ENCODE measurements around the gene ARVCF.
A peak's percentile ranks its signal among the peaks of the same experiment; 100 is the strongest.

The ARVCF gene

DNA sequence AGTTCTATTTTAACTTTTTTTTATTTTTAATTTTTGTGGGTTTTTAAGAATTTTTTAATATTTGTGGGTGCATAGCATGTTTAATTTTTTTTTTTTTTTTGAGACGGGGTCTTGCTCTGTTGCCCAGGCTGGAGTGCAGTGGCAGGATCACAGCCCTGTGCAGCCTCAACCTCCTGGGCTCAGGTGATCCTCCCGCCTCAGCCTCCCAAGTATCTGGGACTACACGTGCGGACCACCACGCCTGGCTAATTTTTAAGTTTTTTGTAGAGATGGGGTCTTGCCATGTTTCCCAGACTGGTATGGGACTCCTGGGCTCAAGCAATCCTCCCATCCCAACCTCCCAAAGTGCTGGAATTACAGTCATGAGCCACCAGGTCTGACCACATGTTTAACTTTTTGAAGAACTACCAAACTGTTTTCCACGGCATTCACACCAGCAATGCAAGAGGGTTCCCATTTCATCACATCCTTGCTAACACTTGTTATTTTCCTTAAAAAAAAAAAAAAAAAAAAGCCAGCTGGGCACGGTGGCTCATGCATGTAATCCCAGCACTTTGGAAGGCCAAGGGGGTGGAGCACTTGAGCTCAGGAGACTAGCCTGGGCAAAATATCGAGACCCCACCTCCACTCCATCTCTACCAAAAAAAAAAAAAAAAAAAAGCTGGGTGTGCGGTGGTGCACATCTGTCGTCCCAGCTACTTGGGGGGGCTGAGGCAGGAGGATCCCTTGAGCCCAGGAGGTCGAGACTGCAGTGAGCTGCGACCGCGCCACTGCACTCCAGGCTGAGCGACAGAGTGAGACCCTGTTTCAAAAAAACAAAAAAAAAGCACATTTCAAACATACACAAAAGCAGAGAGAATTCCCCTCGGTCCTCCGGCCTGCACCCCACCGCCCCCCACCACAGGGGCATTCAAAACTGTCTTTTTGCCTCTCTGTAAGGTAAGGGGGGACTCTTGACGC, 58.3 kb downstream of the ARVCF start:
- no peak overlapping the region for H3K4me3 ChIP-seq (replicated peaks in 1 of 2; ENCODE audit: low read depth in 2 of 2, low read length in 2 of 2)
- TF ChIP-seq, protein P1, sequence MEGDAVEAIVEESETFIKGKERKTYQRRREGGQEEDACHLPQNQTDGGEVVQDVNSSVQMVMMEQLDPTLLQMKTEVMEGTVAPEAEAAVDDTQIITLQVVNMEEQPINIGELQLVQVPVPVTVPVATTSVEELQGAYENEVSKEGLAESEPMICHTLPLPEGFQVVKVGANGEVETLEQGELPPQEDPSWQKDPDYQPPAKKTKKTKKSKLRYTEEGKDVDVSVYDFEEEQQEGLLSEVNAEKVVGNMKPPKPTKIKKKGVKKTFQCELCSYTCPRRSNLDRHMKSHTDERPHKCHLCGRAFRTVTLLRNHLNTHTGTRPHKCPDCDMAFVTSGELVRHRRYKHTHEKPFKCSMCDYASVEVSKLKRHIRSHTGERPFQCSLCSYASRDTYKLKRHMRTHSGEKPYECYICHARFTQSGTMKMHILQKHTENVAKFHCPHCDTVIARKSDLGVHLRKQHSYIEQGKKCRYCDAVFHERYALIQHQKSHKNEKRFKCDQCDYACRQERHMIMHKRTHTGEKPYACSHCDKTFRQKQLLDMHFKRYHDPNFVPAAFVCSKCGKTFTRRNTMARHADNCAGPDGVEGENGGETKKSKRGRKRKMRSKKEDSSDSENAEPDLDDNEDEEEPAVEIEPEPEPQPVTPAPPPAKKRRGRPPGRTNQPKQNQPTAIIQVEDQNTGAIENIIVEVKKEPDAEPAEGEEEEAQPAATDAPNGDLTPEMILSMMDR (IDR thresholded peaks at IDR 0.05; ENCODE audit: low read depth, low read length): no peak
- peak; percentile 38 to 44 for DNase-seq (ENCODE audit: low read depth in 2 of 2)

DNA sequence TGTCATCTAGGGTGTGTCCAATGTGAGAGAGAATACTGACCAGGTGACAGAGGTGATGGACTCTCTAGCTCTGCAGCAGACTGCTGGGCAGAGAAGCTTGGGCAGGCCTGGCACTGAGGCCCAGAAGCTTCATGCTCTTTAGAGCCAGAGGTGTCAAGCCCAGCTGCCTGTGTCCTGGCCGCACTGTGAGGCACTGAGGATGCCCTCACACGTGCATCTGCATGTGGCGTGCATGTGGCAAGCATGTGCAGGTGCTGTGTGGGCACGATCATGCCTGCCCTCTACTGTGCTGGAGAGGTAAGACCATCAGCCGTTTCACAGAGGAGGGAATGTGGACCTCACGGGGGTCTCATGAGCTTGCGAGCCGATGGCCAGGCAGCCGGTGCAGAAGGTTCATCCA, 59.2 kb downstream of the ARVCF start:
- TF ChIP-seq, protein P1 (IDR thresholded peaks at IDR 0.05; ENCODE audit: low read depth, low read length): no peak
- H3K4me3 ChIP-seq (replicated peaks in 1 of 2; ENCODE audit: low read depth in 2 of 2, low read length in 2 of 2): no peak overlapping the region
- DNase-seq (ENCODE audit: low read depth in 2 of 2): no peak

DNA sequence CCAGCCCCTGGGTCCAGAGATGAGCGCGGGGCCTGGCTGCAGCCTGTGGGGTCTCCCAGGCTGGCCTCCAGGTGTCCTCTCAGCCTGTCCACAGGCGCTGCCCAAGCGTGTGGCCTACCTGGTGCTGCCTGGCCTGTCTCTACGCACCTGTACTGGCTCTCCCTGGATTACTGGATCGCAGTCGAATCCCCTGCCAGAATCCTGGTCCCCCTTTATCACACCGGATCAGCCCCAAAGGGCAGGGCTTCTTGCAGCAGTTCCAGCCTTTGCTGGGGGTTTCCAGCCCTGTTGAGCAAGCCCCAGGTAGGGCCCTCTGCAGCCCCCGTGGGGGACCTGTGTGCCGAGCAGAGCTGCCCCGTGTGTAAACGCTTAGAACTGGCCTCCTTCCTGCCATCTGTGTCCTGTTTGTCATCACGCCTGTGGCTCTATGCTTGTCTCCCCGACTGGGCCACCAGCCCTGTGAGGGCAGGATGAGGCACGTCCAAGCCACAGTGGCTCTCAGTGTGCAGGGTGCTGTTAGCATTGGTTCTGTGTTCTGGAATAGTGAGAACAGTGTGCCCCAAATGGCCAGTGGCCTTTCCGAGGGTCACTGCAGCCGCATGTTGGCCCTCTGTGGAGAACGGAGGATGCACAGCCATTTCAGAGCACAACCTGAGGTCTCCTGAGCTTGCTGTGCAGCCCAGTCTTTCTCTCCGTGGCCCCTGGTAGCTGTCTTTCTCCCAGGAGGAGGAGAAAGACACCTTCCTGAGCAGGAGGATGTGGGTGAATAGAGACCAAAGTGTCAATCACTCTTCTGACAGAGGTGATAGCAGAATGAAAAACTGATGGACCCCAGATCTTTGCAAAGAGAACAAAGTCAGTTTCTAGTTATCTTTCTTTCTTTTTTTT, 61.1 kb downstream of the ARVCF start:
- TF ChIP-seq, protein P1 (IDR thresholded peaks at IDR 0.05; ENCODE audit: low read depth, low read length): no peak
- DNase-seq (ENCODE audit: low read depth in 2 of 2): no peak
- no peak overlapping the region for H3K4me3 ChIP-seq (replicated peaks in 1 of 2; ENCODE audit: low read depth in 2 of 2, low read length in 2 of 2)

DNA sequence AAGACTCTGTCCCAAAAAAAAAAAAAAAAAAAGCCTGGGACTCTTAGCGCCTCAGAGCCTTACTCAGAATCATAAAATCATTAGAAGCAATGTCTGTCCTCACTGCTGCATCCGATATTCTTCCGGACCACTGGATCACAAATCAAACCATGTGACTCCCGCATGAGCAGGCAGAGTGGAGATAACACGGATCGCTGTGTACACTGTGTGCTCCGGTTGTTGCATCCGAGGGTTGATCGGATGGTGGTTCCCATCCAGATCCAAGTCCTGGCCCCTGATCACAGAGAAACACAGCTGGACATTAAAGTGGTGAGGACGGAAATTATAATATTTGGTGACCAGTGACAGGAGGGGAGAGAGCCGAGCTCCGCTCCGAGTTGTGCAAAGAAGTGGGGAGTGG, 65.3 kb downstream of the ARVCF start:
- TF ChIP-seq, protein P1 (IDR thresholded peaks at IDR 0.05; ENCODE audit: low read depth, low read length): no peak
- no peak overlapping the region for H3K4me3 ChIP-seq (replicated peaks in 1 of 2; ENCODE audit: low read depth in 2 of 2, low read length in 2 of 2)
- DNase-seq (ENCODE audit: low read depth in 2 of 2): no peak

DNA sequence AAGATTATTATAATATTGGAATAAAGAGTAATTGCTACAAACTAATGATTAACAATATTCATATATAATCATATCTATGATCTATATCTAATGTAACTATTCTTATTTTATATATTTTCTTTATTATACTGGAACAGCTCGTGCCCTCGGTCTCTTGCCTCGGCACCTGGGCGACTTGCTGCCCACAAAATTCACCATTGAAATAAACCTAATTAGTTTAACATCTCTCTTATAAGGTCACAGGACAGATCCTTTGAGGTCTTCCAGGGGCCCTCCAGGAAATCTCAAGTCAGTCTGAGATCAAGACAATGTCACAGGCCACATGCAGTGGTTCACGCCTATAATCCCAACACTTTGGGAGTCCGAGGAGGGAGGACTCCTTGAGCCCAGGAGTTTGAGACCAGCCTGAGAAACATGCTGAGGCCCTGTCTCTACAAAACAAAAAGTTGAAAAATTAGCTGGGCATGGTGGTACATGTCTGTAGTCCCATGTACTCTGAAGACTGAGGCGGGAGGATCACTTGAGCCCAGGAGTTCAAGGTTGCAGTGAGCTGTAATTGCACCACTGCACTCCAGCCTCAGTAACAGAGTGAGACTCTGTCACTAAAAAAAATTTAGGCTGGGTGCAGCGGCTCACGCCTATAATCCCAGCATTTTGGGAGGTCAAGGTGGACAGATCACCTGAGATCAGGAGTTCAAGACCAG, 68.4 kb downstream of the ARVCF start:
- DNase-seq (ENCODE audit: low read depth in 2 of 2): no peak
- H3K4me3 ChIP-seq (replicated peaks in 1 of 2; ENCODE audit: low read depth in 2 of 2, low read length in 2 of 2): no peak overlapping the region
- TF ChIP-seq, protein P1 (IDR thresholded peaks at IDR 0.05; ENCODE audit: low read depth, low read length): no peak

Data from cardiac fibroblast (primary cell).